HG03558 (cell line): ENCODE data around the gene MS4A4A.
"Not testable (repeated sequence)": the region's sequence is repeated elsewhere in the genome, so short reads cannot be mapped to it uniquely, and the experiment has no call there.

Source experiments
- ATAC-seq: cut with Tn5 transposase; IDR thresholded peaks from one replicate; pipeline ENCODE4 v1.9.1; 2021; ENCODE audit warnings: moderate number of reproducible peaks; ENCODE audit not compliant: unreplicated experiment; ENCODE audit errors: extremely low read depth

MS4A4A gene

GRCh38 chr11:60280412-60280811 lies at the start of gene MS4A4A:
Gene MS4A4A, plus strand, starts transcription at chr11:60280666. Its CDS starts 10 bp downstream, at chr11:60280676.
- no peak for ATAC-seq

GRCh38 chr11:60230681-60231080 lies 49.8 kb upstream of the MS4A4A start:
- no peak for ATAC-seq

GRCh38 chr11:60235321-60235720 lies 45.1 kb upstream of the MS4A4A start:
- no peak for ATAC-seq

- ATAC-seq: no peak
These were observed 39.8 kb upstream of the MS4A4A start for GRCh38 chr11:60240662-60241061.

GRCh38 chr11:60241786-60242185 lies 38.7 kb upstream of the MS4A4A start:
- no peak for ATAC-seq

- no peak for ATAC-seq
These were observed 37.7 kb upstream of the MS4A4A start, which contains the start of gene MS4A4E for GRCh38 chr11:60242740-60243239. Gene MS4A4E, minus strand, starts transcription at chr11:60243137. Its CDS starts 13,082 bp downstream, at chr11:60230055.

GRCh38 chr11:60251485-60252212 lies 28.8 kb upstream of the MS4A4A start:
- ATAC-seq: no peak

- no peak for ATAC-seq
These were observed 28.0 kb upstream of the MS4A4A start for GRCh38 chr11:60252213-60253108.

- ATAC-seq: no peak
These were observed 22.3 kb upstream of the MS4A4A start for GRCh38 chr11:60257956-60258722.

- ATAC-seq: no peak
These were observed 19.5 kb upstream of the MS4A4A start for GRCh38 chr11:60261014-60261413.

- ATAC-seq: no peak
These were observed 17.1 kb upstream of the MS4A4A start for GRCh38 chr11:60263402-60263801.

GRCh38 chr11:60264644-60265043 lies 15.8 kb upstream of the MS4A4A start:
- no peak for ATAC-seq

- no peak for ATAC-seq
These were observed 14.9 kb upstream of the MS4A4A start for GRCh38 chr11:60265373-60266214.

GRCh38 chr11:60274416-60274815 lies 6.0 kb upstream of the MS4A4A start:
- no peak for ATAC-seq

GRCh38 chr11:60281485-60281884 lies 1.0 kb downstream of the MS4A4A start:
- ATAC-seq: no peak

- no peak for ATAC-seq
These were observed 1.8 kb downstream of the MS4A4A start for GRCh38 chr11:60282286-60282685.

- not testable (repeated sequence) for ATAC-seq
These were observed 5.1 kb downstream of the MS4A4A start for GRCh38 chr11:60285411-60286126.

GRCh38 chr11:60288531-60288930 lies 8.1 kb downstream of the MS4A4A start:
- ATAC-seq: no peak

GRCh38 chr11:60292145-60292544 lies 11.7 kb downstream of the MS4A4A start:
- ATAC-seq: no peak
